ENCODE data around the gene CNGA3.
"Not testable (repeated sequence)": the region's sequence is repeated elsewhere in the genome, so short reads cannot be mapped to it uniquely, and the experiment has no call there.

The CNGA3 gene

DNA sequence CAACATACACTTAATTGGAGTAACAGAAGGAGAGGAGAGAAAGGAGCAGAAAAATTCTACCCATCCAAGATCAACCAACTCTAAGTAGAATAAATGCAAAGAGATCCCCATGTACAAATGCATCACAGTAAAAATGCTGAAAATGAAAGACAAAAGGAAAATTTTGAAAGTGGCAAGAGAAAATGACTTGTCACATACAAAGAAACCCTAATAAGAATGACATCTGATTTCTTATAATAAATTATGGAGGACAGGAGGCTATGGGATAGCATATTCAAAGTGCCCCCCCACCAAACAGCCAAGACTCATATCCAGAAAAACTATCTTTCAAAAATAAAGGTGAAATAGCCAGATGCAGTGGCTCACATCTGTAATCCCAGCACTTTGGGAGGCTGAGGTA, 76.2 kb downstream of the CNGA3 start:
- Mint-ChIP-seq H3K9me3 (peaks cover 31% of the 10 kb centered on the region), H3K4me1 (peaks cover 3% of the 10 kb centered on the region), H3K27ac (no peak overlapping the region), H3K4me3 (no peak overlapping the region), H3K27me3 (ENCODE audit: low read depth, poor library complexity) (peaks cover 7% of the 10 kb centered on the region), H3K36me3 (ENCODE audit: low read depth) (no peaks in the 10 kb centered on the region)
- TF ChIP-seq, protein P1, sequence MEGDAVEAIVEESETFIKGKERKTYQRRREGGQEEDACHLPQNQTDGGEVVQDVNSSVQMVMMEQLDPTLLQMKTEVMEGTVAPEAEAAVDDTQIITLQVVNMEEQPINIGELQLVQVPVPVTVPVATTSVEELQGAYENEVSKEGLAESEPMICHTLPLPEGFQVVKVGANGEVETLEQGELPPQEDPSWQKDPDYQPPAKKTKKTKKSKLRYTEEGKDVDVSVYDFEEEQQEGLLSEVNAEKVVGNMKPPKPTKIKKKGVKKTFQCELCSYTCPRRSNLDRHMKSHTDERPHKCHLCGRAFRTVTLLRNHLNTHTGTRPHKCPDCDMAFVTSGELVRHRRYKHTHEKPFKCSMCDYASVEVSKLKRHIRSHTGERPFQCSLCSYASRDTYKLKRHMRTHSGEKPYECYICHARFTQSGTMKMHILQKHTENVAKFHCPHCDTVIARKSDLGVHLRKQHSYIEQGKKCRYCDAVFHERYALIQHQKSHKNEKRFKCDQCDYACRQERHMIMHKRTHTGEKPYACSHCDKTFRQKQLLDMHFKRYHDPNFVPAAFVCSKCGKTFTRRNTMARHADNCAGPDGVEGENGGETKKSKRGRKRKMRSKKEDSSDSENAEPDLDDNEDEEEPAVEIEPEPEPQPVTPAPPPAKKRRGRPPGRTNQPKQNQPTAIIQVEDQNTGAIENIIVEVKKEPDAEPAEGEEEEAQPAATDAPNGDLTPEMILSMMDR (IDR thresholded peaks at IDR 0.05): no peak
- DNase-seq: no peak

DNA sequence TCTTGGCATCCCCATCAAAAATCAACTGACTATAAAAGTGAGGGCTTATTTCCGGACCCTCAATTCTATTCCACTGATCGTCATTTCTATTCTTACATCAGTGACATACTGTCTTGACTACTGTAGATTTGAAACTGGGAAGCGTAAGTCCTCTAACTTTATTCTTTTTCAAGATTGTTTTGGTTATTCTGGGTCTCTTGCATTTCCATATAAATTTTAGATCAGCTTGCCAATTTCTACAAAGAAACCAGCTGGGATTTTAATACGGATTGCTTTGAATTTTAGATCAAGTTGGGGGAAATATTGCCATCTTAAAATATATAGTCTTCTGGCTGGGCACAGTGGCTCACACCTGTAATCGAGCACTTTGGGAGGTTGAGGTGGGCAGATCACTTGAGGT, 80.5 kb downstream of the CNGA3 start:
- Mint-ChIP-seq H3K27ac (no peak overlapping the region), H3K4me1 (no peaks in the 10 kb centered on the region), H3K27me3 (ENCODE audit: low read depth, poor library complexity) (peaks cover 4% of the 10 kb centered on the region), H3K9me3 (peaks cover 36% of the 10 kb centered on the region), H3K36me3 (ENCODE audit: low read depth) (no peaks in the 10 kb centered on the region), H3K4me3 (no peak overlapping the region)
- DNase-seq: no peak
- TF ChIP-seq, protein P1 (IDR thresholded peaks at IDR 0.05): no peak

DNA sequence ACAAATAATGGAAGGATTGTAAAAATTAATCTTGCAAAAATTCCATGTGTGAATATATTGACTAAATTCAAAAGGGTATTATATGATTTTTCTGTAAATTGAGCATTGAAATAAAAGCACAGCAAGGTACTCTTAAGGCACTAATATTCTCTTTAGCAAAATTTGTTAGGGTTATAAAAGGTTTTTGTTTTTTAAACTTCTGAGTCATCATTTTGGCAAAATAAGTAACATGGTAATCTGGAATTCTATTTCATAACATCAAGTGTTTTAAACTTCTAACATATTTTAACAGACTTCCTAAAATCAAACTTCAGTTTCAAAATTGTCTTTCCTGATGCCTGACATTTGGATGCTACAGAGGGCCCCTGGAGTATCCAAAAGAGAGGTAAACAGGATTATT, 85.9 kb downstream of the CNGA3 start:
- TF ChIP-seq, protein P1 (IDR thresholded peaks at IDR 0.05): no peak
- no peaks in the 10 kb centered on the region for H3K27me3 Mint-ChIP-seq (ENCODE audit: low read depth, poor library complexity)
- DNase-seq: no peak
- no peak overlapping the region for H3K4me3 Mint-ChIP-seq
- peaks cover 59% of the 10 kb centered on the region for H3K9me3 Mint-ChIP-seq
- no peaks in the 10 kb centered on the region for H3K4me1 Mint-ChIP-seq
- H3K36me3 Mint-ChIP-seq (ENCODE audit: low read depth): no peaks in the 10 kb centered on the region
- H3K27ac Mint-ChIP-seq: no peak overlapping the region

DNA sequence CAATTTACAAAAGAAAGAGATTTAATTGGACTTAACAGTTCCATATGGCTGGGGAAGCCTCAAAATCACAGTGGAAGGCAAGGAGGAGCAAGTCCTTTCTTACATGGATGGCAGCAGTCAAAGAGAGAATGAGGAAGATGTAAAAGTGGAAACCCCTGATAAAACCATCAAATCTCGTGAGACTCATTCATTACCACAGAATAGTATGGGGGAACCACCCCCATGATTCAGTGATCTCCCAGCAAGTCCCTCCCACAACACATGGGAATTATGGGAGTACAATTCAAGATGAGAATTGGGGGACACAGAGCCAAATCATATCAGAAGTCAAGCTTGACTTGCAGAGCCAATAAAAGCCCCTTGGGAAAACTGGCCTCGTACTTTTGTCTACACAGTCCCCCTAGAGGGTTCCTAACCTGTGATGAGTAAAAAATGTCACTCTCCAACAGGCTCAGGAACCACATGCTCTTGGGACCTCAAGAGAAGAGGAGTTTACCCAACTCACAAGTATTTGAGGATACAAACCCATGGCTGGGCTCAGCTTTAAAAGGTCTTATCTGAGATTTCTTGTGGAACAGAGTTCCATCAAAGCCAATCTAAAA, 87.2 kb downstream of the CNGA3 start:
- Mint-ChIP-seq H3K4me3 (no peak overlapping the region), H3K9me3 (peaks cover 63% of the 10 kb centered on the region), H3K27ac (no peak overlapping the region), H3K4me1 (no peaks in the 10 kb centered on the region), H3K36me3 (ENCODE audit: low read depth) (no peaks in the 10 kb centered on the region), H3K27me3 (ENCODE audit: low read depth, poor library complexity) (no peaks in the 10 kb centered on the region)
- TF ChIP-seq, protein P1 (IDR thresholded peaks at IDR 0.05): no peak
- no peak for DNase-seq

DNA sequence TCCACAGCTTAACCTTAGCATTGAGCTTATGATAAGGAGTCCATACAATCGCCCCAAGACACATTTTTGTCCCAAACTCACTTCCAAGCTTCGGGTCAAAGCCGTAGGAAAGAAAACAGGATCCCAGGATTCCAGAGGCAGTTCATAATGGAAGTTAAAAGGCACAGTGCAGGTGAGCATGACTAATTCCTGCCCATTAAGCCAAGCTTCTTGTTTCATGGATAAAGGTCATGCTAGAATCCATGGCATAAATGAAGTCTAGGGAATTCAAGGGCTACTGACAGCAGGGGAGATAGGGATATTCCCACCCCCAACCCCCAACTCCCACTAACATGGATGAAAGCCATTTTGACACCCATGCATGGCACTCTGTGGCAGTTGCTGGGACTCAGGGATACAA, 88.2 kb downstream of the CNGA3 start:
- Mint-ChIP-seq H3K9me3 (peaks cover 72% of the 10 kb centered on the region), H3K4me1 (no peaks in the 10 kb centered on the region), H3K36me3 (ENCODE audit: low read depth) (no peaks in the 10 kb centered on the region), H3K4me3 (no peak overlapping the region), H3K27ac (no peak overlapping the region), H3K27me3 (ENCODE audit: low read depth, poor library complexity) (no peaks in the 10 kb centered on the region)
- TF ChIP-seq, protein P1 (IDR thresholded peaks at IDR 0.05): no peak
- no peak for DNase-seq

DNA sequence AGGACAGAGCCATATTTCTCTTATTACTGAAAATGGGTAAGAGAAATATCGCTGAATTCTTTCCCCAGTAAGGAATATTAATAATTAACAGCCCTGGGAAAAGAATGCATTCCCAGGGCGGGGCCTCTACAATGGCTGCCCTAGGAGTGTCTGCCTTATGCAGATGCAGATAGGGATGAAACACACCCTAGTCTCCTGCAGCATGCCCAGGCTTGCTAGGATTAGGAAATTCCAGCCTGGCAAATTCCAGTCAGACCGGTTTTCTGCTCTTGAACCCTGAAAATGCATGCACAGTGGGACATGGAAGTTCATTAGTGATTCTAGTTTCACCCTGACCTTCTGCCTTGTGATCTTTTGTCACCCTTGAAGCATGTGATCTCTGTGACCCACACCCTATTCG, 89.4 kb downstream of the CNGA3 start:
- not testable (repeated sequence) for H3K36me3 Mint-ChIP-seq (ENCODE audit: low read depth); H3K4me3 Mint-ChIP-seq; H3K27me3 Mint-ChIP-seq (ENCODE audit: low read depth, poor library complexity); H3K4me1 Mint-ChIP-seq; DNase-seq; H3K27ac Mint-ChIP-seq
- H3K9me3 Mint-ChIP-seq: peaks cover 76% of the 10 kb centered on the region
